ENCODE measurements around the gene B2M.

GRCh38 chr15:44692659-44693058 is 18.7 kb upstream of the B2M start:
- TF ChIP-seq CTCF (IDR thresholded peaks at IDR 0.05): no peak
- TF ChIP-seq POLR2A (IDR thresholded peaks at IDR 0.05): no peak
- no peak for TF ChIP-seq POLR2AphosphoS5 (IDR thresholded peaks at IDR 0.05)
- TF ChIP-seq EP300 (IDR thresholded peaks at IDR 0.05): no peak

All from suprapubic skin (tissue), 4 donors.